Ovary (tissue), 3 donors: ENCODE results near the gene PLS1.

ENCODE experiments used
- CTCF ChIP-seq, 3 donors: fragments of 450-650 bp in 2 of 3; fragments of 200-600 bp in 1 of 3; IDR thresholded peaks; one replicate each; pipeline versions ENCODE4 v1.5.1 to v1.8.0; 2016 to 2022; ENCODE audit warnings: antibody characterized with exemption in 3 of 3, mild to moderate bottlenecking in 1 of 3
- EP300 ChIP-seq: sonication (generic); formaldehyde crosslinking; IDR thresholded peaks from one replicate; pipeline ENCODE4 v1.6.1; 2017; ENCODE audit warnings: antibody characterized with exemption
- POLR2A ChIP-seq: fragments of 450-650 bp; IDR thresholded peaks from one replicate; pipeline ENCODE4 v1.6.1; 2017; ENCODE audit warnings: antibody characterized with exemption, mild to moderate bottlenecking, moderate library complexity
- donor health status: DM: no; HTN: no; CAD: no.

DNA sequence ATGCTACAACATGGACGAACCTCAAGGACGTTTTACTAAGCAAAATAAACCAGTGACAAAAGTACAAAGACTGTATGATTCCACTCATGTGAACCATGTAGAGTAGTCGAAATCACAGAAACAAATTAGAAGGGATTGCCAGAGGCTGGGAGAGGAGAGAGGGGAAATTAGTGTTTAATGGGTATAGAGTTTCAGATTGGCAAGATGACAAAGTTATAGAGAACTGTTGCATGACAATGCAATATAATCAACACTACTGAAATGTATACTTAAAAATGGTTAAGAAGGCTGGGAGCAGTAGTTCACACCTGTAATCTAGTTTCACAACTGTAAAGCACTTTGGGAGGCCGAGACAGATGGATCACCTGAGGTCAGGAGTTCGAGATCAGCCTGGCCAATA, 36.9 kb downstream of the PLS1 start:
- no peak for TF ChIP-seq CTCF (IDR thresholded peaks at IDR 0.05)
- TF ChIP-seq POLR2A = no peak
- no peak for TF ChIP-seq EP300
